ENCODE measurements around the gene EXD3. TPM values are rescaled to one million over a fixed set of nuclear protein-coding genes. Genes with fewer than 3 reads are reported as not detected.
"Not testable (repeated sequence)": the region's sequence is repeated elsewhere in the genome, so short reads cannot be mapped to it uniquely, and the experiment has no call there.

Gene EXD3
- polyA plus RNA-seq, 1 donor, result 14.1 TPM

DNA sequence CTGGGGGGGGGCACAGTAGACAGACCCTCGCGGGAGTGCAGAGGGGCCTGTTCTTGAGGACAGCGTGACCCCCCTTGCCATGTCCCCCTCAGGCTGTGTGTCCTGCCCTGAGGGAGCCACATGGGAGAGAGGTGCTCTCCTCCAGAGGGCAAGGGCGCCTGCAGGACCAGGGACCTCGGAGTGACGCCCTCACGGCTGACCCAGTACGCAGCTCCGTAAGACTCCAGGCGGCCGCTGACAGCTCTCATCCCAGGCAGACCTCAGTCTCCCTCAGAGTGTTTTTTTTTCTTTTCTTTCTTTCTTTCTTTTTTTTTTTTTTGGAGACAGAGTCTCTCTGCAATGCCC lies 27.3 kb downstream of the EXD3 start:
- DNase-seq, result no peak

DNA sequence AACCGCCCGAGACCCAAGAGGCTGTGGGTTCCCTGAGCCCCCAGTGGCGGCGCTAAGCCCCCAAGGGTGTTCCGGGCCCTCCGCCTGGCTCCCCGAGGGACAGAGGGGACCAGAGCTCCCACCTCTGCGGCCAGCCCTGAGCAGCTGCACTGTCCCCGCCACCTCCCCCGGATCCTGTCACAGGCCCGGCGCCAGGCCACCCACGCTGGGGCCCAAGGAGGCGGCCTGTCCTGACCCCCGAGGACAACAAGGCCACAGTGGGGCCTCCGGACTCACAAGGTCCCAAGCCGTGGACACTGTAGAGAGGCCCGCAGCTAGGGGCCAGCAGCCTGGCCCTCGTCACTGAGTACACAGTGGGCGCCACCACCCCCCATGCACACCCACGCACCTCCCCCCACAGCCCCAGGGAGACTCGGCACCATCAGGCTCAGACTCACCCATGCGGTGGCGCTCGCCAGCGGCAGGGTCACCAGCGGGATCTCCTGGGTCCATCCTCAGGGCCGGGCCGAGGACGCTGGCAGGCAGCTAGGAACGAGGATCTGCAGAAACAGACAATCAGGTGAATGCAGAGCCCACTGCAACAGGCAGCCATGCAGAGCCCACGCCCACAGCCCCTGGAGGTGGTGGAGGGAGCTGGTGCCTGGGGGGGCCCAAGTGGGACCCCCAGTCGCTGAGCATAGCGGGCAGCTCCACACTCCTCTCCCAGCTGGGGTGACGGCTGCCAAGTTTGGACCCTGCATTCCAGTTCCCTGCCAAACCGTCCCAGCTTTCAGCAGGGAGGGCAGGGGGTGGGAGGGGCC lies 27.9 kb downstream of the EXD3 start:
- no peak for DNase-seq

DNA sequence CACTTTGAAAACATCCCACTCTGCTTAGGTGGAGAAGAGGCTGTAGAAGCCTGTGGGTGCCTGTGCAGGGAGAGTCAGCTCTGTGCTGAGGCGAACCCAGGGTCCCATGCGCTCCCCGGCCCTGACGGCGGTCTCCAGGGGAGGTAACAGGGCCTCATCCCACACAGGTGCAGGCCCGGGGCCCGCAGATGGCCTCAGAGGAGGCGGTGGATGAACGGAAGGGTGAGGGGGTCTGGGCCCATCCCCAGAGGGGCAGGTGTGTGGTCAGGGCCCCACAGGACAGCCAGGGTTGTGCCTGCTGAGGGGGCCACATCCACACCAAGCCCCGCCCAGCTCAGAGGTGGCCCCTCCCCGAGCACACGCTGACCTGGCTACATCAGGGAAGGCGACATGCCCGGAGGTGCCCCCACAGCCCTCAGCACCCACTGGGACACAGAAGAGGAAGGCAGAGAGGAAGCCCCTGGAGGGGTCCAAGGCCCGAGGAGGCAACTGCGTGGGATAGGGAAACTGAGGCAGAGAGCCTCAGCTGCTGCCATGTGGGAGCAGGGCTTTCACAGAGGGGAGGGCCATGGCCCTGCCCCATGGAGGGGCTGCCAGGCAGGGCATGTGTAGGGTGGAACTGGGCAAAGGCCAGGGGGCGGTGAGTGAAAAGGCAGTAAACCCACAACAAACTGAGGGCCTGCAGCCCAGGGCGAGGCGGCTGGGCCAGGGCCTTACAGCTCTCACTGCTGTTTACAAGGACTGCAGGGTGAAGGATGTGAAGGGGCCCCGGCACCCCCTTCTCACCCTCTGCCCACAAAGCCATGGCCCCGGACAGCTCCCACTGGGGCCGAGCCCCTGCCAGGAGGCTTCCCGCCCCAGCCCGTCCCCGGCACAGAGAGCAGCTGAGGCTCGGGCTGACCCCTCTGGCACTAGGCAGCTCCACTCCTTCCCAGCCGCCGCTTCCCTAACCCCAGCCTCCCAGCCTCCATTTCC lies 29.5 kb downstream of the EXD3 start:
- DNase-seq, result no peak

DNA sequence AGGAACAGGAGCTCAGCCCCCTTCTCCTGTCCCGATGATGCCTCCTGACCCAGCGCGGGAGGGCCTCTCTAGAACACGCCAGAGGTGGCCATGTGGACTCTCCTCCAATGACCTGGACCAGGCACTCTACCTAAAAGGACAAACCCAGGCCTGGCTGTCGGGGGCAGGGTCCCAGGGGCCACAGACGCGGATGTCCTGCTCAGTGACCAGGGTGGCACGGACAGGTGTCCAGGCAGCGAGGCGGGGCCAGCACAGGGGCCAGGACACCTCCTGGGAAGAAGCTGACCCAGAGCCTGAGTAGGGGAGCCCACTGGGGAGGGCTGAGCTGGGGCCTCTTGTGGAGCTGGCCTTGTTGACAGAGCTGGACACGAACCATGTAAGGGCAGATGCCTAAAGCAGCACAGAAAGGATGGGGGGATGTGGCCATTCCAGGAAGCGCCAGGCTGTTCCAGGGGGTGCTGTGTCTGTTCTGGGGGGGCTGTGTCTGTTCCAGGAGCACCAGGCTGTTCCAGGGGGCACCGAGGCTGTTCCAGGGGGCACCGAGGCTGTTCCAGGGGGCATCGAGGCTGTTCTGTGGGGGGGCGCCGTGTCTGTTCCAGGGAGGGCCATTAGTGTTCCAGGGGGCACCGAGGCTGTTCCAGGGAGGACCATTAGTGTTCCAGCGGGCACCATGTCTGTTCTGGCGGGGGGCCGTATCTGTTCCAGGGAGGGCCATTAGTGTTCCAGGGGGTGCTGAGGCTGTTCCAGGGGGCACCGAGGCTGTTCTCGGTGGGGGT lies 30.5 kb downstream of the EXD3 start:
- no peak for DNase-seq

DNA sequence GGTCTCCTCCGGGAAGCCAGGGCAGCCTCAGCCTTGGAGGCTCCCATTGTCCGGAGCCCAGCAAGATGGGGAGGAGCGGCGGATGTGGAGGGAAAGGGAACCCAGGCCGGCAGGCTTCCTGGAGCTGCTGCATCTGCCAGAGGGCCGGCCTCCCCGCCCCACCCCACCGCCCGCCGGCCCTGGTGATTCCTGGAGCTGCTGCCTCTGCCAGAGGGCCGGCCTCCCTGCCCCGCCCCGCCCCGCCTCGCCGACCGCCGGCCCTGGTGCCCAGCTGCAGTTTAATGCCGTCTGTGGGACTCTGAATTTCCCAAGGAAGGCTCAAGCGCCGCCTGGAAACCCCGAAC lies 31.6 kb downstream of the EXD3 start:
- DNase-seq, result no peak

DNA sequence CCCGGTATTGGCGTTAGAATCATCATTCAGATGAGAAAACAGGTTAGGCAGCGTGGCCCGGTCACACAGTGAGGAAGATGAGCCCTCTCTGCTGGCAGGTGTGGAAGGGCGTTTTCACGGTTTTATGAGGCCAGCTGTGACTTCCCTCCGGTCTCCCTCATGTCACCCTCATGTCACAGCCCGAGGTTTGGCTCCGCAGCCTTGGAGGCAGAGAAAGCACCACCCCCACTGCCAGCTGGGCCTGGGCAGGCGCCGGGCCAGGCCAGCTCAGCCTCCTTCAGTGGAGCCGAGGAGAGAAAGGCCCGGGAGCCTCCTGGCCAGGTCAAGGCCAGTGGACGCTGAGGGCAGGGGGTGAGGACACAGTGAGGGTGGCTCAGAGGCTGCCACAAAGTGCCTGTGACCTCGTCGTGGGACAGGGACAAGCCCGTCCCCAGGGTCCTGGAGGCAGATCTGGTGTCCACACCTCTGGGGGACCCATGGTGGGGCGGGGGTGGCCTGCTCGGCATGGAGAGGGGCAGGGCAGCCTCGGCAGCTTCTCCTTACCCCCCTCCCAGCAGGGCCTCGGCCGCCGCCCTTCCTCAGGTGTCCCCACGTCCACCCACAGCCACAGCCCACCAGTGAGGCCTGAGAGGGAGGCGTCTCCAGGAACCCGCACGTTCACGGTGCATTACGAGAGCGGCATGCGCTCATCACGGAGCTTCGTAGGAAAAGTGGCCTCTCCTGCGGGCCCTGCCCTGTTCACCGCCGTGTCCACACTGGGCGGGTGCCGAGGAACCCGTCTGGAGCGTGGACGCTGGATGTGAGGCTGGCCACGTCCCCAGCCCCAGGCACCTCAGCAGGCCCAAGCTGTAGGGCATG lies 32.2 kb downstream of the EXD3 start:
- DNase-seq, result no peak

DNA sequence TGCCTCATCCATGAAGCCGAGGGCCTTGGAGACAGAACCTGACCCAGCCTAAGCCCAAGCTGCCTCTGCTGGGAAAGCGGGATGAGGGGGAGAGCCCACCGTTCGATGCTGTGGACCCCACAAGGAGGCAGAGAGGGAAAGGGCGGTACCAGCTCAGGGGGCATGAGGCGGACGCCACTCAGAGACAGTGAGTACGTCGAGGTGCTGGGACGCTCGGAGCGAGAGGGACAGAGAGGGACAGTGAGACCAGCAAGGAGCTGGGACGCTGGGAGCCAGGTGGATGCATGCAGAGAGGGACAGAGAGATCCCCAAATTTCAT lies 33.6 kb downstream of the EXD3 start:
- no peak for DNase-seq

DNA sequence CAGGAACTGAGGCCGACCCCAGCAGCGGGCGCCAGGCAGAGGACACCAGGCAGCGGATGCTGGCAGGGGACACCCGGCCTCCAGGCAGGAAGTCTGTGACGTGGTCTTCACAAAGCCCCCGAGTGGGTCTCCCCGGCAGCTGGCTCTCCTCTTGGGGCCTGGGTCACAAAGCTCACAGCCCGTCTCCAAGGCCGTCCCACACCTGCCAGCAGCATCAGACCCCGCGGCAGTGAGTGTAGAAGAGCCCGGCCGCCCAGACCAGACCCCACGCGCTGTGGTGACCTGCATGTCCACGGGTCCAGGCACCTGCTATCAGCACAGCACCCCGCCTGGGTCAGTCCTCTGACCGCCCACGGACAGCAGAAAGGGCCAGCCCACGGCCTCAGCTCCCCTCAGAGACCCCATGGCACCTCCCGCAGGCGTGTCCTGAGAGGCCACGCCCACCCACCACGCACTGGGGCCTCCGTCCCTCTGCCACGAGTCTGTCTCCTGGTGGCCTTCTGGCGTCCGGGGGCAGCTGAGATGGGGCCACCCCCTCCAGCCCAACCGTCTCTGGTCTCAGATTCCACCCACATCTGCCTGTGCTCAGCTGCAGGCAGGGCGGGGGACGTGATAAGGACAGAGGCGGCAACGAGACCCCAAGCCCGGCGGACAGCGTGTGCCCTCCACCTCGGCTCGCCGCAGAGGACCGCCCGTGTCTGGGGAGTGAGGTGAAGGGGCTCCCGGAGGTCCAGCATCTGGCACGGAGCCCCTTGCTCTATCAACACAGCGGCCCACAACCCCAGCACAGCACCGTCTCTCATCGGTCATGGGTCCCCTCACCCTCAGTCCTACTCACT lies 34.2 kb downstream of the EXD3 start:
- DNase-seq, result no peak

DNA sequence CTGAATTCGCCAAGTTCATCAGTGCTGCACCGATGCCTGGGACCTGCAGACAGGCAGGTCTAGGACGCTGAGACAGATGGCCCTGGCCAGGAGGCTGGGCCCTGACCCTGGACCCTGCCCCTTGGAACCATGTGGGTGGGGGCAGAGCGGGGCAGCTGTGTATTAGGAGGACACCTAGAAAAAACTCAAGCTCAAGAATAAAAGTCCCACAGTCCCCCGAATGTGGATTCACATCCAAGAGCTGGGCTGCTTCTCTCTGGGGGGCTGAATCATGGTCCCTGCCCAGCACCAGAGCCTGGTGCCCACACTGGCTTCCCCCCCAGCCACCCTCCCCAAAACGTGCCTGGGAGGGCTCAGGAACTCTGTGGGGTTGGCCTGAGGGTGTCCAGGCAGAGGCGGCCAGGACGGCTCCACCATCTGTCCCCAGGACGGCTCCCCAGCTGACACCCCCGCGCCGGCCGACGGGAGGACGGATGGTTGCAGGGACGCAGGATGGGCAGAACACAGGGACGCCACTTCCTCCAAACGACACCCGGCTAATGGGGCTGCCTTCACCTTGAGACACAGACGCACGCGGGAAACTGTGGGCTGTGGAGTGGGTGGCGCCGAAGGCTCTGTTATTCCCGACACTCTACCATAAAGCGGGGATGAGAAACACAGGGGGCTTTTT lies 34.9 kb downstream of the EXD3 start:
- no peak for DNase-seq

DNA sequence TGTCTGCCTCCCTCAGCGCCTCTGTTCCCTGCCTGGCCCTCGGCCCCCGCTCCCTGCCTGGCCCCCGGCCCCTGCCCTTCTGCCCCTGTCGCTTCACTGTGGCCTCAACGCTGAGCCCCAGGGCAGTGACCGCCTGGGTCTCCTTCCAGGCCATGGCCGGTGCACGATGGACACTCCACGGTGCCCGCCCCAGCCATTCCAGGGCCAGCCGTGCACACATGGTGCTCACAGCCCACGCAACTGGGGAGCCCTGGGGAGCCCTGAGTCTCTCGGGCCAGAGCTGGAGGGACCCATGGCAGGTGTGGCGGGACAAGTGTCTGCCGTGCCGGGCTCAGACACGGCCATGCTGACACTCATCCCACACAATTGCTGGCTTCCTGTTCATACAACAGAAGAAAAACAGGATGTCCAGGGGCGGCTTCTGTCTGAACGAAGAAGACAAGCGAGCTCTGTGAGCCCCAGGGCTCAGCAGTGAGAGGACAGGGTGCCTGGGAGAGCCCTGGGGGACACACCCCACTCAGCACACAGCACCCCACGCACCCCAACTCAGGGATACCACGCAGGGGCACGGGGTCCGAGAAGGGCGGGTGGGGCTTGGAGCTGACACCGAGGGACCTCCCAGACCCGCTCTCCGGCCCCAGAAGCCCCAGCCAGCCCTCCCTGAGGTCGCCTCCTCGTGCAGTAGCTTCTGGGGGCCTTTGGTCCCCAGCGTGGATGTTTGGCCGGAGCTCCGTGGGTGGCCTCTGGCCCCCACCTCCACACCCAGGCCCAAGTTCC lies 35.7 kb downstream of the EXD3 start:
- DNase-seq, result no peak

DNA sequence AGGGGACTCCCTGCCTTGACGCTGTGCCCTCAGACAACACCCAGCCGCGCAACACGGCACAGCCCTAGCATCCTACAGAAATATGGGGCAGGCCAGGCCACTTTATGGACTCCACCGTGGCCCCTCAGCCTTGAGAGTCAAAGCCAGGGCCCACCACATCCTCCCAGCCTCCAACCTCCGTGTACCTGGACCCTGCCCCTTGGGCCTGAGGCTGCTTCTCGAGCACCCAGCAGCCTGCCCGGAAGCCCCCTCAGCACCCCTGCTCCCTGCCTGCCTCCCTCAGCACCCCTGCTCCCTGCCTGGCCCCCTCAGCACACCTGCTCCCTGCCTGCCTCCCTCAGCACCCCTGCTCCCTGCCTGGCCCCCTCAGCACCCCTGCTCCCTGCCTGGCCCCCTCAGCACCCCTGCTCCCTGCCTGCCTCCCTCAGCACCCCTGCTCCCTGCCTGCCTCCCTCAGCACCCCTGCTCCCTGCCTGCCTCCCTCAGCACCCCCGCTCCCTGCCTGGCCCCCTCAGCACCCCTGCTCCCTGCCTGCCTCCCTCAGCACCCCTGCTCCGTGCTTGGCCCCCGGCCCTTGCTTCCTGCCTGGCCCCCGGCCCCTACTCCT lies 36.4 kb downstream of the EXD3 start:
- DNase-seq, result not testable (repeated sequence)

DNA sequence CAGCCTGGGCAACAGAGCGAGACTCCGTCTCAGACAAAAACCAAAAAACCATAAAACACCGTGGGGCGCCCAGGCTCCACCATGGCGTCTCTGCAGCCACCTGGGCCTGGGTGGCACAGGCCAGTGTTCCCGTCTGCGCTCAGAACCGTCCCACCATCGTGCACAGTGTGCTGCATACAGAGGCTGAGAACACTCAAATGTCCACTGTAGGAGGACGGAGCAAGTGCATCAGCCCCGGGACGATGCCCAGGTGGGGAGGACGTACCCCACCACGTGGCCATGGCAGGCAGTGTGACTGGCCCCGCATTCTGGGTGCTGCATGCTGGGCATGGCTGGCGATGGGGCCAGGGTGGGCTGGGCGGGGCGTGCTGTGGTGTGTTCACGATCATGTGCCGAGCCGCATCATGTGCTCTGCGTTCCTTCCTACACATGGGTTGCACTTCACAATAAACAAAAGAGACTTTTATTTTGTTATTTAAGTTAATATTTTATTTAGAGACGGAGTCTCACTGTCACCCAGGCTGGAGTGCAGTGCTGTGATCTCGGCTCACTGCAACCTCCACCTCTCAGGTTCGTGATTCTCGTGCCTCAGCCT lies 37.8 kb downstream of the EXD3 start:
- no peak for DNase-seq

DNA sequence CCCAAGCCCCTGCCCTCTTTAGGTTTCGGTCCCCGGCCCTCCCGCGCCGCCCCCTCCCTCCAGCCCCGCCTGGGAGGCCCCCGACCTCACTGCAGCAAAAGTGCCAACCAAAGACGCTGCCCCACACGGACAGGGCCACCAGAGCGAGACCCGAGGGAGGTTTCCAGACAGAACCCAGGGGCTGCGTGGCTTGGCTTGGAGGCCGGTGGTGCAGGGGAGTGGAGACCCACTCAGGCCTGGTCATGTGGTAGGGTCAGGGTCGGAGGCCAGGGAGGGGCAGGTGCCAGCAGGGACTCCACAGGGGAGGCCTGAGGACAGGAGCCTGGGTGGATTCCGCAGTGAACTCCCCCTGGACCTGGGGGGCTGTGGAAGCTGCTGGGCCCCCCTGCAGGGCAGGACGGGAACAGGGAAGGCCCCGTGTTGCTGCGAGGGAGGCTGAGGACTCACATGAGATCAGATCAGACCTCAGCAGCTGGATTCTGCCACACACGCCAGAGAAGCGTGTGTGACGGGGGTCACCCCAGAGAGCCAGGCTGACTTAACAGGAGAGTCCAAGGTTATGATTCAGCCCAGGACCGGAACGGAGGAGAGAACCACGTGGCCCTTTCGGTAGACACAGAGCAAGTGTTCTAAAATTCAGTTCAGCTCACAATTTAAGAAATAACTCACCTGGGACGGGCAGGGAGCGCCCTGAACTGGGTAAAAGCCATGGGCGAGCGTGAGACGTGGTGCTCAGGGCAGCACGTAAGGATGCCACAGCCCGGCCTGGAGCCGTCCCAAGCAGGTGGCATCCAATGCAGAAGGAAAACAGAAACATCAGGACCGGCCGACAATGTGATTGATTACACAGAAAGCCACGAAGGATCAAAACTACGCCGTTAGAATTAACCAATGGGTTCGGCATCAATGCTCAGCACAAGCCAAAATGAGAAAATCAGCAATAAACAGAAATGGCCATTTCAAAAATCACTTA lies 38.9 kb downstream of the EXD3 start:
- no peak for DNase-seq

DNA sequence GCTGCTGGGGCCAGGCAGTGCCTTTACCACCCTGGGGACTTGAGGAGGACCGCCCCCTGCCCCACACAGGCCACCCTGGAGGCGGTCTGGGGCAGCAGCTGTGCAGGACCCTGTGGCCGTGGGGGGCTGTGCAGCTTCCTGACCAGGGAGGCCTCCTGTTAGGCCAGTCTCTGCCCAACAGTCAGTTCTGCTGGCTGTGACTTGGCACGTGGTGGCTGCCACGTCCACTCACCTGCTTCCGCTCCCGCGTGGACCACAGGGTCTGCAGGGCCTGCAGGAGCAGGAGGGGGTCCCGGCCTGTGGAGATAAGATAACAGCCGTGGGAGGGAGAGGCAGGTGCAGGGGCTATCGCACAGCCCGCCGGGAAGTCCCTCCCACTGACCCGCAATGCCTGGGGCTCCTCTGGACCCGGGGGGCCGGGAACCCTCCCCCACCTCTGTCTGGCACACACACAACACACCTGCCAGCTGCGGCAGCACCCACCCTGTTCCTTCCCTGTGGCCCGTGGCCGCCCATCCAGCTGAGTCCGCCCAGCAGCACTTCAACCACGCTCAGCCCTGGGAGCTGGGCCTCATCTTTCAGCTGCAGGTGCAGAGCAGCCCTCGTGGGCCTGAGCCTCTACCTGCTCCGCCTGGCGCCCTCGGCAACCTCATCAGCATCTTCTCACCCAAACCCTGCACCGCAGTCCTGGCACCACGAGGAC lies 39.7 kb downstream of the EXD3 start:
- DNase-seq, result no peak

DNA sequence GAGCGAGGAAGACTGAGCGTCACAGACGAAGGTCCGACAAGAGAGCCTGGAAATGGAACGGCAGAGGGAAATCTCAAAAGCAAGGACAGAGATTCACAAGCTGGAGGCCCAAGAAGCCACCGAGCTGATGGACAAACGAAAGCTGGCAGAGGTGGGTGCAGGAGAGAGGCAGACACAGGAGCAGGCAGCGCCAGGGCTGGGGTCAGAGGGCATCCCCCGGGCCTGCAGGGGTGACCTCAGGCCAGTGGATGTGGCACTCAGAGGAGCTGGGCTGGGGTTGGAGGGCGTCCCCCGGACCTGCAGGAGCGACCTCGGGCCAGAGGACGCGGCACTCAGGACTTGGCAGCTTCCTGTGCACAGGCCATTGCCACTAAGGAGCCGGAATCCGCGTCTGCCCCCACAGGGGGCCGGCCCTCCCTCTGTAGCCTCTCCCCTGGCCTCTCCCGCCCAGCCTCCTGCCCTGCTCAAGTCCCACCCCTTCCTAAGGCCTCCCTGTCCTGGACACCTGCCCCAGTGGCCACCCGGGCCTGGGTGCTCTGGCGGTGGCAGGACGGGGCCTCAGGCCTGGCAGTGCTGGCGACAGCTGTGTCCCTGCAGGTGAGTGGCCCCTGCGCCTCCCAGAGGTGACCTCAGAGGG lies 40.4 kb downstream of the EXD3 start:
- no peak for DNase-seq
